ENCODE data around the gene PRR27.

The PRR27 gene

DNA sequence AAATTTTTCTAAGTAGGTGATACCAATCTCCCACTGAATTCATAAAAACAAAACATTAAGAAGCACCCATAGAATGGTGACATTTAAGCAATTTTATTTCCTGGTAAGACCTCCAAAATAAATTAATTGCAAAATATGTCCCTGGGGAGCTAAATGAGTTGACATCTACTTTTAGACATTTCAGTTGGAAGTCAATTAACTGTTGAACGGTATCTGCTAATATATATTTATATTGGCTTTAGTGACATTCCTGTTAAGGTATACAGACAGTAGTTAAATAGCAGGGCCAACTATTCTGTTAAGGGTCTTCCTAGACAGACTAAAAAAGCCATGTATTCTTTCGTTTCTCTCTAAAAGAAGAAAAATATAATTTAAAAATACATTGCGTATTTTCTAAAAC is at the start of gene PRR27:
PRR27 (plus strand) TSS at position 301 of the 400 bp plus-strand sequence. CDS start 139 bp downstream, outside the sequence.
- no peak for DNase-seq (ENCODE audit: low read depth in 2 of 2)

DNA sequence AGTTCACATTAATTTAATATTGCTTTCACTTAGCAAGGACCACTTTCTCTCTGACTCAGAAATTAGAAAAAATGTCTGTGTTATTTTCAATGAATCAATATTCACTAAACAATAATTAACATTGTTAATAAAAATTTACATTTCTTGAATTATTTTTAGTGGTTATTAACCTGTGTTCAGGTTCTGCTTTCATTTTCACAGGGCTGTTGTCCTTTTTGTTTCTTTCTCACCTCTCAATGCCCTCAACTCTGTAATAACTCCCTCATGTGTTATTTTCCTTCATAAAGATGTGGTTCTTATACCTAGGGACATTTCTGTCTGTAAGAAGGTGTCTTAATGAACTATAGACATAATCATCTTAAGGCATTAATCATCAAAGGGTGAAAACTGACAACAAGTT is 43.1 kb upstream of the PRR27 start:
- DNase-seq (ENCODE audit: low read depth in 2 of 2), result no peak

DNA sequence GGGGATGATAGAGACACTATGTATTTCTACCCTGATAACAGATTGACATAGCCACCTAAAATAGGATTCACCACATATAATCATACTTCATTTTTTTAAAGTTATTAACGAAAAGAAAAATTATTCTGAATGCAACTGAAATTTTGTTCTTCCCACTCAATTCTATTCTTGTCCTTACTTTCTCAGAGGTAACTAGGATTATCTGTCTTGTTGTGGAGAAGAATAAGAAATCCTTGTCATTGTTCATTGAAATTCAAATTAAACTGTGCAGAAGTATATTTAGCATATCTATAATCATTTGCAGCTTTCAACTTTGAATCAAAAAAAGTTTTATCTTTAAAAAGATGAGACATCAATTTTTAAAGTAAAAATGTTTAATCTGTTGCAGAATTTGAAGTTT is 40.4 kb upstream of the PRR27 start:
- no peak for DNase-seq (ENCODE audit: low read depth in 2 of 2)

DNA sequence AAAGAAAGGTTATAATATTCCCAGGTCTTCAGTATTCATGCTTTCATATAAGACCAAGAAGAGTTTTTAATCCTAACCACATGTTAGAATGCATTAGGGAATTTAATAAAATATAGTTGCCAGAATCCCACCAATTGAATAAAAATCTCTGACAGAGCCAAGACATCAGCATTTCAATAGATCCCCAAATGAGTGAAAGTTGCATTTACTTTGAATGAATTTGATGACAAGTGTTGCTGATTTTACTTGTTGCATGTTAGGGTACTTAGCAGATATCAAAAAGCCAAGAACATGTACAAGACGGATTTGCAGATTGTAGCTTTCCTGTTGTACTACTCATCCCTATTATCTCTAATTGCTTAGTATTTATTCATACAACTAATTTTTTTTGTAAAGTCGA is 39.9 kb upstream of the PRR27 start:
- DNase-seq (ENCODE audit: low read depth in 2 of 2), result no peak

DNA sequence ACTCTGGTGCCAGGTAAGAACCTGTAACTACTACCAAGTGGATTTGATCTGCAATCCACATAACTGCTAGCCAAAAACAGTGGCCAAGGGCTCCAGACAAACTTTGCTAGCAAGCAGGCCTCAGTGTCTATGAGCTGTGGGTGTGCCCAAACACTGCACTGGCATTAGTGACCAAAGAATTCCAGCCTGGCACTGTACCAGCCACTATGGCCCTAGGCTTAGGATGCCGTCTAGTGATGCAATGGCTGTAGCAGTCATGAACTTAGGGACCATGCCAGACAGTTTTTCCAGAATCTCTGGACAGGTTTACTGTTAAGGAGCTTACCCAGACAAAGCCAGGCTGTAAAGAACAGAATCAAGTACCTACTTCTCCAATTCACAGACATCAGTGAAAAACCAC is 33.7 kb upstream of the PRR27 start:
- DNase-seq (ENCODE audit: low read depth in 2 of 2), result no peak

DNA sequence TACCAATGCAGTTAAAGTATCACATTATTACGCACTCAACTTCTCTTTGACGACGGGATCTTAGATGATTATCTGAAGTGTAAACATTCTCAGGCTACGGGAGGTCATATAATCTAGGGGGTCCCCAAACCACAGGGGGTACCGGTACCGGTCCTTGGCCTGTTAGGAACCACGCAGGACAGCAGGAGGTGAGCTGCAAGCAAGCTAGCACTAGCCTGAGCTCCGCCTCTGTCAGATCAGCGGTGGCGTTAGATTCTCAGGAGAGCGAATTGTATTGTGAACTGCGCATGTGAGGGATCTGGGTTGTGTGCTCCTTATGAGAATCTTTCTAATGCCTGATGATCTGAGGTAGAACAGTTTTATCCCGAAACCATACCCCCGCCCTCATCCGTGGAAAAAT is 20.6 kb upstream of the PRR27 start:
- no peak for DNase-seq (ENCODE audit: low read depth in 2 of 2)

DNA sequence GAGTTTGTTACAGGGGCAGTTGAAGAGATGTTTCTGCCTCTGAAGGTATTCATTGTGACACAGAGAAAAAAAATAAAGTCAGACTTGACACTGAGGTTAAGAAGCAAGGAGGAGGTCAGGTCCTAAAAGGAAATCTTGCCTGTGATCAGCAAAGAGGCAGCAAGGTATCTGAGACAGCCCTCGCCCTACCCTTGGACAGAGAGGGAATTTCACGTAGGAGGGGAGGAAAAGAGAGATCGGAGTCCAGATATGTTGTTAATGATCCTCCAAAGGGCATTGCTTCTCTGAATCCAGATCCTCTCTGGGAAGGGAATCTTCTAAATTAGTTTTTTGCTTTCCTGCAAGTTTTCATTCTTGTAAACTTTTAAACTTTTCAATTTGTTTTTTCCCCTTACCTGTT is 15.3 kb upstream of the PRR27 start:
- no peak for DNase-seq (ENCODE audit: low read depth in 2 of 2)

DNA sequence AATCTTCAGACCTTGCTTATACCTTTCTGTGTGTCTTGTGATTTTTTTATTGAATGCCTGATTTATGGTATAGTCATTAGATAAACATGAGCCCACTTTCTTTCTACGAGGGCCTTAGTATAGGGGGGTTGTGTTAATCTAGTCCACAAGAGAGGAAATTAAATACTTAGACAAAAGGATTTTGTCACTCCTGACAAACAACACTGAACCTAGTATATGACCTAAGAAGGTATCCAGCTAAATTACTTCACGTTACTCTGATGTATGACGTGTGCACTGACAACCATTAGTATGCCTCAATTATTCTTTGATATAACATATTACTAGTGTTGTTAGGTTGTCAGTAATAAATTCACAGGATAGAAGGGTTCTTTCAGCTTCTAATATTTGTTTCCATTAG is 2.8 kb upstream of the PRR27 start:
- no peak for DNase-seq (ENCODE audit: low read depth in 2 of 2)

DNA sequence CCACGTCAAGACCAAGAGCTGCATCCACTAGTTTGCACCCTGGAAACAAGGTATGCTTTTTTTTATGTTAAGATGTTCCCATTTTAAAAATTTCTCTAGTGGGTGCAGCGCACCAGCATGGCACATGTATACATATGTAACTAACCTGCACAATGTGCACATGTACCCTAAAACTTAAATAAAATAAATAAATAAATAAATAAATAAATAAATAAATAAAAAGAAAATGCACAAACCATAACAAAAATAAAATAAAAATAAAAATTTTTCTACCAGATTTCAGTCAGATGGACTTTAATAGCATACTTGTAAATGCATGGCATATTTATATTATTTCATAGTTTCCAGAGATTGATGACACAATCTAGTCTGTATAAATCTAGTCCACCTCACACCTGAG is 1.9 kb upstream of the PRR27 start:
- no peak for DNase-seq (ENCODE audit: low read depth in 2 of 2)

DNA sequence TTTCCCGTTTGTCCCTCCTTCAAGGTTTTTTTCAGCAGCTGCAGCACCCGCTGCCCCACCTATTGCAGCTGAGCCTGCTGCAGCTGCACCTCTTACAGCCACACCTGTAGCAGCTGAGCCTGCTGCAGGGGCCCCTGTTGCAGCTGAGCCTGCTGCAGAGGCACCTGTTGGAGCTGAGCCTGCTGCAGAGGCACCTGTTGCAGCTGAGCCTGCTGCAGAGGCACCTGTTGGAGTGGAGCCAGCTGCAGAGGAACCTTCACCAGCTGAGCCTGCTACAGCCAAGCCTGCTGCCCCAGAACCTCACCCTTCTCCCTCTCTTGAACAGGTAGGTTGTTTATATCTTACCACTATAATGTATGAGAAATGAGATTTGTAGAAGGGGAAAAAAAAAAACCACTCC is 4.5 kb downstream of the PRR27 start:
- DNase-seq (ENCODE audit: low read depth in 2 of 2), result no peak

DNA sequence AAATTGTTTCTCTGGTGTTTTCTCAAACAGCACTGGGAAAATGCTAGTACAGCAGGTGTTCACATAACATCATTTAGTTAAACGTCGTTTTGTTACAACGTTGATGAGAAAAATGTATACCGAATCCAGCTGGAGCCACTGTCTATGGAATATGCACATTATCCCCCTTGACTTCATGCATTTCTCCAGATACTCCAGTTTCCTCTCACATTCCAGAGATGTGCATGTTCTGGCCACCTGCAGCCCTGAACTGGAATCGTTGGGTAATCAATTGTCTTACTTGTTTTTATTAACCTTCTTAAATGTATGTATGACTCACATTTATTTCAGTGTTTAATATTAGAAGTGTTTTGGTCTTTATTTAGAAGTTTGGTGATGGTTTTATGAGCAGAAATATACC is 23.1 kb downstream of the PRR27 start:
- DNase-seq (ENCODE audit: low read depth in 2 of 2), result no peak

DNA sequence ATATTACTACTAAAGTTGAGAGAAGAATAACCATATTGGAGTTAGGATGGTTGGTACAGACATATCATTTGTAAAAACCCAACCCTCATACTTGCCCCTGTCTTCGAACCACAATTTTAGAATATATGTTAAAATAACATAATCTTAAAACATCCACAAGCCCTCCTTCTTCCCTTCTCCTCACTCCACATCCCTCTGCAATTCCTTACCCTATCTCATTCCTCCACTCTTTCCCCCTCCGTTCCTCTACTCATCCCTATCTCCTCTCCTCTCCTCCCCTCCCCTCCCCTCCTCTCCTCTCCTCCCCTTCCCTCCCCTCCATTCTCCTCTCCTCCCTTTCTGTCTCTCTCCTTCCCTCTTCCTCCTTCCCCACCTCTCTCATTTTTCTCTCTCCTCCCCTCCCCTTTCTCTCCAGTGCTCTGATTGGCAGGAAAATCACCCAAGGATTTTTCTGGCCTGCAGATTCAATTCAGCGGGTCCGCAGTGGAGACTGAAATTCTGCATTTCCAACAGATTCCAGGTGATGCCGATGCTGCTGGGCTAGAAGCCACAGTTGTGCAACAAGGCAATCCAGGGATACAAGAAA is 24.1 kb downstream of the PRR27 start:
- no peak for DNase-seq (ENCODE audit: low read depth in 2 of 2)

DNA sequence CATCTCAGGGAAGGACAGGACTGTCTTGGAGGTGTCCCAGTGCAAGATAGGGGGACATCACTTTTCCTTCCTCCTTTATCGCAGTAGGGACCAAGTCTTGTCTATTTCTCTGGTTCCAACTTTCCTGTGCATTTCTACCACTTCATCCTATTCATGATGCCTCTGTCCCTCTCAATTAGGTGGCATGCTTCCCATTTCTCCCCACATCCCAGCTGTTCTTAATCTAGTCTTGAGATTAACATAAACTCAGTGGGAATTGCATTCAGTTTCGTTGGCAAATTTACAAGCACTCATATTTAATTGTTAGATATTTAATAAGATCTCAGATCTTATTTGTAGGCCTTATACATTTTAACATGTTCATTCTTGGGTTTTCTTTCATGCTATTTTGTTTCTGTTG is 25.8 kb downstream of the PRR27 start:
- no peak for DNase-seq (ENCODE audit: low read depth in 2 of 2)

DNA sequence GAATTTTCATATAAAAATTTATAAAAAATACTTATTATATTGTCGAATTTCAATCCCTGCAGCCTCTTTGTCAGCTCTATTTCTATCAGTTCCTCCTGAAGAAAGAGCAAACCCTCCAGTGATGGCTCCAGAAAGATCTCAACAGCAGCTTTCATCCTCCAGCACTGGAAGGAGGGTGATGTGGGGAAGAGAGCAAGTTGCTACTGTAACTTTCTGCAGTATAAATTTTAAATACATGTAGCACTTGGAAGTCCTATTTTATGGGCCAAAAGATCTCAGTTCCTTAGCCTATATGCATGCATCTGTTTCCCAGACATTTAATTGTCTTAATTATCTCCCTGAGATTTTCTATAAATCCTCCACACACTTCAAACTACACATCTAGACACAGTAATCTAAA is 27.8 kb downstream of the PRR27 start:
- no peak for DNase-seq (ENCODE audit: low read depth in 2 of 2)

DNA sequence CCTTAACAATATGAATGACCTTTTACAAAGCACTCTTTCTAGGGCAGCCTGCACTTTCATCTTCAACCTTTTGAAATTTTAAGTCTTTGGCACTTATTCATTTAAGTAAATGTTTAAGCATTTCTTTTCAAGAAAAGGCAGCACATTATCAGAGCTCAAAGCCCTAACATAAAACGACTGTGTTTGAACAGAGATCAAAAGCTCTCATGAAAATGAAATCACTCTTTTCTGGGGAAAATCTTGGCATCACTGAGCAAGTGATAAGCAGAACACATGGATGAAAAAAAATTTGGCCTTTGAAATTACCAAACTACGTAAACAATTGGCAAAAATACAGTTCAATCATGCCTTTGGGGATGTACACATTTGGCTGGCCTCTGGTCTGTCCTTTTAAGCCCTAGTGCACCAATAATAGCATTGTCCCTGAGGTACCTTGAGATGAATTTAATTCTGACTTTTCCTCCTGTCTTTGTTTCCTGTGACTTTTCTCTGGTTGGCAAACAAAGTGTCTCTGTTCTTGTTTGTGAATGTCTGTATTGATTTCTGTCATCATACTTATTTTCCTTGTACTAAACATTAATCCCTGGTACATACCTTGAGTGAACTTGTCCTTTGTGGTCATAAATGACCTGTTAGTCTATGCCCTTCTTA is 28.6 kb downstream of the PRR27 start:
- DNase-seq (ENCODE audit: low read depth in 2 of 2), result no peak

DNA sequence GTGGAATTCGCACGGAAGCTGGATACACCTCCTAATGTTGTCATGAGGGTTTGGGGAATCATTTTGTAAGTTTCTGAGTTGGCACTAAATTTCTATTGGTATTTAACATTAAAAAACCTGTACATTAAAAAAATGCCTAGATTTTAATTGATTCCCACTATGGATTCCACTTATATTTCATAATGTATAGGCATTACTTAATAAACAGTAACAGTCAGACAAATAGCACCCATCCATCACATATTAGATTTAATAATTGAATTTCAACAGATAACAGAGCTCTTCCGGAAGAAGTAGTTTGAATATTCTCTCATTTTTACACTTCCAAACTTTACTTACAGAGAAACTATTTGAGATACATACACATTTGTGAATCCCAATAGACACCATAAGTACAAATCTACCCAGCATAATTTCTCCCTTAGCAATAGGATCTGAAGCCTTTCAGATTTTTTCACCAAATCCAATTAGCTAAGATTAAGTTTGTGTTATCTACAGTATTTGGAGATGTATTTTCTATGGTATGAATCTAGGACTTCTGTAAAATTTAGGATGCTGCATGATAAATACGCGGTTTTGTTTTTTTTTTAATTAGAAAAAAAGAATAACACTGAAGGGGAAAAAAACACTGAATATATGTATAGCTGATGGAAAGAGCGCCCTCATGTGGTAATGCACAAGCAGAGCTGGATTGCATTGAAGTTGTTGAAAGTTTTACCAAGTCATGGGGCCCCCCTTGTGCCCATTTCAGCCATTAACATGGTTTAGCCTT is 29.3 kb downstream of the PRR27 start:
- peak in 1 of 2 experiments; percentile 0 for DNase-seq (ENCODE audit: low read depth in 2 of 2)

DNA sequence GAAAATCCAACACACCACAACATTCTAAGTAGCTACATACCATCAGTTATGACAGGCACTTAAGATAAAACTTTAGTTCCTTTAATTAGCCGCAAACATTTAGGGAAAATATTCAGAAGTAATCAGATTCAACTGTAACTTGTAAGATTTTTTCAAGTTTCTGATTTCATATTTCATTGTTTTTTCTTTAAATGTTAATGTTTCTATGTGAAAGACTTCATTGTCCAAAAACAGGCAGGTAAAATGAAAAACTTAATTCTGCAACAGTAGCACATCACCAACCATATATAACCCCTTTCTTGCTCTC is 29.9 kb downstream of the PRR27 start:
- DNase-seq (ENCODE audit: low read depth in 2 of 2), result no peak

DNA sequence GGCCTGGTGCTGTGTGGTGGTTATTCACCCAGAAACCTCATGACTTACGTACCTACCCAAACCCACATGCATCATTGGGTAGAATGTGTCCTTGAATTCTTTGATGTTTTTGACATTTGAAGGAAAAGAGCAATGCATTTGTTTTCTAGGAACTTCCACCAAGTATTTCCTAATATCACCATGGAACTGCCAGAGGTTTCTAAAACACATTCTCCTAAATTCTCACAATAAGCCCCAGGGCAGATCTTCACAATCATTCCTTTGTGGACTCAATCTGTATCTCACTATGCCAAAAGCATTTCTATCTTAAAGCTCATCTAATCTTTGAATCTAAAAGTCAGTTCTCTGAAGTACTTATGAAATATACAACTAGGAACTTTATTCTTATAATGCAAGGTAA is 33.2 kb downstream of the PRR27 start:
- no peak for DNase-seq (ENCODE audit: low read depth in 2 of 2)

DNA sequence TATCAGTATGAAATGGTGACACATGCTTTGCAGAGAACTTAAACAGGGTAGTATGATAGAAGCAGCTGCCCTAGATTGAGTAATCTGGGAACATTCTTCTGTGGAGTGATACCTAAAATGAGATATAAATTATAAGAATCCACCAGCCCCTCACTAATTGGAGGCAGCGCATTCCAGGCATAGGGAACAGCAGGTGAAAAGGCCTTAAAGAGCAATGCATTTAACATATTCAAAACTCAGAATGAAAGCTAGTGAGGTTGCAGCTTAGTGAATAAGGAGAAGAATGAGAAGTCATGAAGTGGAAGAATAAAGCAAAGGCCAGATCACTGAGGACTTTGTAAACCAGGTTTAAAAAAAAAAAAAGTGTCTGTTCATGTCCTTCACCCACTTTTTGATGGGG is 36.5 kb downstream of the PRR27 start:
- DNase-seq (ENCODE audit: low read depth in 2 of 2), result no peak

DNA sequence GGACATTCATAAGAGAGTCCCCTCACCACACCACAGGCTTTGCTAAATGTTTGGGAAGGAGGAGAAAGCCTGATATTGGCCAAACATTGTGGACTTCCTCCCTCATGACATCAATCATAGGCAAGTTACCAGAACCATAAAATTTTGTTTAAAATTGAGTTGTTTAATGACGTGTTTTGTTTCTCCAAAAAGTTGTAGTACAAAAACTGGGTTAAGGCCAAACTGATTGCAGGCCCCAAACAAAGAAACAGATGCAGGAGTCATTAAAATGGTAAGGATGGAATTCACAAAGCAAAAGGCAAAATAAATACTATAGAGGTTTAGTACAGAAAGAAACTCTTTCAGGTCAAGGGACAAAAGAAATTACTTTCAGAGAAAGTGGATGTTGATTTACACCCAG is 37.6 kb downstream of the PRR27 start:
- no peak for DNase-seq (ENCODE audit: low read depth in 2 of 2)

DNA sequence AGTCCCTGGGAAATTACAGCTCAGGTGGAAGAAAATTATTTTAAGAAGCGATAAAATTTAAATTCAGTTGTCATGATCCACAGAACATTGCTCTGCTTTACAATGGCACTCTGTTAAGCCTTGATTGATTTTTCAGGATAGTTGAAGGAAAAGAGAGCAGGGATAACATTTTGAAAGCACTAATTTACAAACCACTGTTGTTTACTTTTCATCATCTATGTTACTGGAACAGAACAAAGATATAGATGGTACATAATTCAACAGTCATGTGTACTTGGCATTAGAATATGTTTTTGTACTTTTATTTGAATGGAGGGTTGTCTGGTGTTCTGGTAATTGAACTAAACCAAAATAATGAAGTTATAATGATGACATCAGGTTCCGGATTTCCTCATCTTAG is 38.9 kb downstream of the PRR27 start:
- no peak for DNase-seq (ENCODE audit: low read depth in 2 of 2)

DNA sequence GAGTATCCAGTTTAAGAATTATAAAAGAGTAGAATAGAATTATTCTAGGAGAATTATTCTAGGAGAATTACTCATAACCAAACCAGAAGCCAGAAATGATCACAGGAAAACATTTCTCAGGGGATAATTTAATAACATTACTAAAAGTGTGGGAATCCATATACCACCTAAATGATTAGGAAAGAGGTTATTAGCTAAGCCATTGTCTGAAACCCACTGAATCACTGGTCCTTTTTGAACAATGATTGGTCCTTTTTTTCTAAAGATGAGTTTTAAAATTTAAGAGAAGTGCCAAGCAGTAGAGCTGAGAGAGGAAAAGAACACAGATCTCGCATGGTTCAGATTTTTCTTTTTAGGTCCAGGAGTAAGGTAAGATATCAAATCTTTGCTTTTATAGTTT is 41.4 kb downstream of the PRR27 start, which contains the start of gene ODAM:
ODAM (plus strand) TSS at position 301 of the 400 bp plus-strand sequence. CDS start 819 bp downstream, outside the sequence.
- DNase-seq (ENCODE audit: low read depth in 2 of 2), result no peak

DNA sequence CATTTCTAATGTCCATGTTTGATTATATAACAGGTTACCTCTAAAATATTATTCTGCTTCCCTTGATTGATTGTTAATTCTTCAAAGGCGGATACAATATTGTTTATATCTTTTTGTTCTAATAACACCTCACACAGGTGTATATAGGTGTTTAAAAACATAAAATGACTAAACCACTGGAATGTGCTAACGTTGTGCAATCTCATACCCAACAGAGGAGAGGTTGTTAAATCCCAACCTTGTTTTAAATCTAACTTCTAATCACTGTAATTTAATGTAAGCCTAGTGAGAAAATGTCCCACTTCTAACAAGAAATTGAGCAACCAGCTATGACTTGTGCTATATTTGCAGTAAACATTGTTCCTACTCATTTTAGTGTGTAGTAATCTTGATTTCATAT is 42.8 kb downstream of the PRR27 start:
- no peak for DNase-seq (ENCODE audit: low read depth in 2 of 2)
